ENCODE measurements around the gene WLS. TPM values are rescaled to one million over a fixed set of nuclear protein-coding genes. Genes with fewer than 3 reads are reported as not detected.
"Not testable (repeated sequence)": the region's sequence is repeated elsewhere in the genome, so short reads cannot be mapped to it uniquely, and the experiment has no call there.

The WLS gene
- polyA plus RNA-seq, 1 donor from 2014 or later: 8.8 TPM

DNA sequence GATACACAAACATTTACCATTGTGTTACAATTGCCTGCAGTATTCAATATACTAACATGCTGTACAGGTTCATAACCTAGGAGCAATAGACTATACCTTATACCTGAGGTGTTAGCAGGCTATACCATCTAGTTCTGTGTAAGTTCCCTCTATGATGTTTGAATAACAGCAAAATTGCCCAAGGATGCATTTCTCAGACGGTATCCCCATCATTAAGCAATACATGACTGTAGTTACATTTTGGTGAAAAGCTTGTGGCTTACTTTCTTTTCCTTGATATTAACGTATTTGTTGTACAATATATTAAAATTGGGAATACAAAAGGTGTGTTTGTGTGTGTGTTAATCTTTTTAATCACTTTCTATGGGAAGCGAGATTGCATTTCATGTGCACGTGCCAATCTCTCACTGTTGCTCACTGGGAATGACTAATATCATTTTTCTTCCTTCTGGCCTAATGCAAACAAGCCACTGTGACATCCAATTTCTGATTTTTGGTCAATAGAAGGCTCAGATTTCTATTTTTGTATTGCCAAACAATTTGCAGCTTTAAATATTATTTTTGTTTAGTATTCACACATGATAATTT, 36.7 kb upstream of the WLS start:
- no peaks in the 10 kb centered on the region for H3K36me3 ChIP-seq (ENCODE audit: insufficient read depth, low read length)
- H3K27me3 ChIP-seq (ENCODE audit: insufficient read depth, low read depth, low read length): no peaks in the 10 kb centered on the region
- H3K9ac ChIP-seq (ENCODE audit: low read length): no peak overlapping the region
- no peaks in the 10 kb centered on the region for H3K9me2 ChIP-seq (ENCODE audit: insufficient read depth, low read length)
- H3K27ac ChIP-seq (ENCODE audit: low read length): no peak overlapping the region
- no peaks in the 10 kb centered on the region for H4K20me1 ChIP-seq (ENCODE audit: insufficient read depth)
- no peak overlapping the region for H2AFZ ChIP-seq (ENCODE audit: low read depth, low read length)
- no peak overlapping the region for H3K4me3 ChIP-seq (ENCODE audit: low read length)
- H3K4me2 ChIP-seq (ENCODE audit: low read length): no peak overlapping the region
- no peaks in the 10 kb centered on the region for H3K79me2 ChIP-seq (replicated peaks; ENCODE audit: insufficient read depth, low read length)
- no peaks in the 10 kb centered on the region for H3F3A ChIP-seq (ENCODE audit: insufficient read depth, low read length, poor library complexity, severe bottlenecking)
- no peak for TF ChIP-seq POLR2AphosphoS5 (IDR thresholded peaks at IDR 0.05)
- no peaks in the 10 kb centered on the region for H3K9me3 ChIP-seq (ENCODE audit: low read length)

DNA sequence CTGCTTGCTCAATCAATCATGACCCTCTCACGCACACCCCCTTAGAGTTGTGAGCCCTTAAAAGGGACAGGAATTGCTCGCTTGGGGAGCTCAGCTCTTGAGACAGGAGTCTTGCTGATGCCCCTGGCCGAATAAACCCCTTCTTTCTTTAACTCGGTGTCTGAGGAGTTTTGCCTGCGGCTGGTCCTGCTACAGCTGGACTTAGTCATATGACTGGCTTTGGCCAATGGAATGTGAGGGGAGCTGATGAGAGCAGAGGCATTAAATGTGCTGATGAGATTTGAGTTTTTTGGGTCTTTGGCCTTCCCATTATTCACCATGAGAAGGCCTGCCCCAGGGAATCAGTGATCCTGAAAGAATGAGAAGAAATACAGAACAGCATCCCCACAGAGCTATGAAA, 24.5 kb upstream of the WLS start:
- H3K4me2 ChIP-seq (ENCODE audit: low read length): not testable (repeated sequence)

DNA sequence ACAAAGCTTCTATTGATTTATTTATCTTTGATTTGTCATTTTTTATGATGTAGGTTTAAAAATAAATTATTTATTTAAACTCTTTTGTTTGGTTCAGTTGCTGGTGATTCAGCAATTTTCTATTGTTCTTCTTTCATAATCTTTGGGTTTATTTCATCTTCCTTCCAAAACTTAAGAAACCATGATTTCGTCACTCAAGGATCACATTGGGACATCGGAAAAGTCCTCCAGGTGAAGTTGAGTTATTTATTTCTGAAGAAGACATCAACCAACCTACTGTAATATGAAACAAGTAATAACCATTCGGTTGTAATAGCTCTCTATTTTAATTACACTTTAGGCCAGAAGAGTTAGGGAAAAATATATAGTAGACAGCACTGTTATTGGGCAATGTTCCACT, 23.0 kb upstream of the WLS start:
- Histone ChIP-seq H3K9me3 (ENCODE audit: low read length) (no peaks in the 10 kb centered on the region), H3K9me2 (ENCODE audit: insufficient read depth, low read length) (no peaks in the 10 kb centered on the region), H3K36me3 (ENCODE audit: insufficient read depth, low read length) (no peaks in the 10 kb centered on the region), H3K4me3 (ENCODE audit: low read length) (no peak overlapping the region), H3K79me2 (replicated peaks; ENCODE audit: insufficient read depth, low read length) (no peaks in the 10 kb centered on the region), H2AFZ (ENCODE audit: low read depth, low read length) (no peak overlapping the region), H4K20me1 (ENCODE audit: insufficient read depth) (no peaks in the 10 kb centered on the region), H3K4me2 (ENCODE audit: low read length) (no peak overlapping the region), H3K27me3 (ENCODE audit: insufficient read depth, low read depth, low read length) (no peaks in the 10 kb centered on the region), H3K9ac (ENCODE audit: low read length) (no peak overlapping the region), H3K27ac (ENCODE audit: low read length) (no peak overlapping the region), H3F3A (ENCODE audit: insufficient read depth, low read length, poor library complexity, severe bottlenecking) (no peaks in the 10 kb centered on the region)
- TF ChIP-seq EZH2 (IDR thresholded peaks at IDR 0.05; ENCODE audit: borderline replicate concordance, insufficient read depth, low read length, poor library complexity, severe bottlenecking): no peak
- no peak for TF ChIP-seq SMC3 (conservative IDR thresholded peaks at IDR 0.05; ENCODE audit: poor library complexity)
- TF ChIP-seq MXI1 (conservative IDR thresholded peaks at IDR 0.05; ENCODE audit: poor library complexity, severe bottlenecking): no peak
- TF ChIP-seq RAD21 (conservative IDR thresholded peaks at IDR 0.05): no peak
- no peak for TF ChIP-seq POLR2AphosphoS5 (IDR thresholded peaks at IDR 0.05)
- TF ChIP-seq, protein P1, sequence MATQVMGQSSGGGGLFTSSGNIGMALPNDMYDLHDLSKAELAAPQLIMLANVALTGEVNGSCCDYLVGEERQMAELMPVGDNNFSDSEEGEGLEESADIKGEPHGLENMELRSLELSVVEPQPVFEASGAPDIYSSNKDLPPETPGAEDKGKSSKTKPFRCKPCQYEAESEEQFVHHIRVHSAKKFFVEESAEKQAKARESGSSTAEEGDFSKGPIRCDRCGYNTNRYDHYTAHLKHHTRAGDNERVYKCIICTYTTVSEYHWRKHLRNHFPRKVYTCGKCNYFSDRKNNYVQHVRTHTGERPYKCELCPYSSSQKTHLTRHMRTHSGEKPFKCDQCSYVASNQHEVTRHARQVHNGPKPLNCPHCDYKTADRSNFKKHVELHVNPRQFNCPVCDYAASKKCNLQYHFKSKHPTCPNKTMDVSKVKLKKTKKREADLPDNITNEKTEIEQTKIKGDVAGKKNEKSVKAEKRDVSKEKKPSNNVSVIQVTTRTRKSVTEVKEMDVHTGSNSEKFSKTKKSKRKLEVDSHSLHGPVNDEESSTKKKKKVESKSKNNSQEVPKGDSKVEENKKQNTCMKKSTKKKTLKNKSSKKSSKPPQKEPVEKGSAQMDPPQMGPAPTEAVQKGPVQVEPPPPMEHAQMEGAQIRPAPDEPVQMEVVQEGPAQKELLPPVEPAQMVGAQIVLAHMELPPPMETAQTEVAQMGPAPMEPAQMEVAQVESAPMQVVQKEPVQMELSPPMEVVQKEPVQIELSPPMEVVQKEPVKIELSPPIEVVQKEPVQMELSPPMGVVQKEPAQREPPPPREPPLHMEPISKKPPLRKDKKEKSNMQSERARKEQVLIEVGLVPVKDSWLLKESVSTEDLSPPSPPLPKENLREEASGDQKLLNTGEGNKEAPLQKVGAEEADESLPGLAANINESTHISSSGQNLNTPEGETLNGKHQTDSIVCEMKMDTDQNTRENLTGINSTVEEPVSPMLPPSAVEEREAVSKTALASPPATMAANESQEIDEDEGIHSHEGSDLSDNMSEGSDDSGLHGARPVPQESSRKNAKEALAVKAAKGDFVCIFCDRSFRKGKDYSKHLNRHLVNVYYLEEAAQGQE (IDR thresholded peaks at IDR 0.05; ENCODE audit: borderline replicate concordance): no peak
- TF ChIP-seq EP300 (conservative IDR thresholded peaks at IDR 0.05; ENCODE audit: poor library complexity, severe bottlenecking): no peak
- TF ChIP-seq, protein P2, sequence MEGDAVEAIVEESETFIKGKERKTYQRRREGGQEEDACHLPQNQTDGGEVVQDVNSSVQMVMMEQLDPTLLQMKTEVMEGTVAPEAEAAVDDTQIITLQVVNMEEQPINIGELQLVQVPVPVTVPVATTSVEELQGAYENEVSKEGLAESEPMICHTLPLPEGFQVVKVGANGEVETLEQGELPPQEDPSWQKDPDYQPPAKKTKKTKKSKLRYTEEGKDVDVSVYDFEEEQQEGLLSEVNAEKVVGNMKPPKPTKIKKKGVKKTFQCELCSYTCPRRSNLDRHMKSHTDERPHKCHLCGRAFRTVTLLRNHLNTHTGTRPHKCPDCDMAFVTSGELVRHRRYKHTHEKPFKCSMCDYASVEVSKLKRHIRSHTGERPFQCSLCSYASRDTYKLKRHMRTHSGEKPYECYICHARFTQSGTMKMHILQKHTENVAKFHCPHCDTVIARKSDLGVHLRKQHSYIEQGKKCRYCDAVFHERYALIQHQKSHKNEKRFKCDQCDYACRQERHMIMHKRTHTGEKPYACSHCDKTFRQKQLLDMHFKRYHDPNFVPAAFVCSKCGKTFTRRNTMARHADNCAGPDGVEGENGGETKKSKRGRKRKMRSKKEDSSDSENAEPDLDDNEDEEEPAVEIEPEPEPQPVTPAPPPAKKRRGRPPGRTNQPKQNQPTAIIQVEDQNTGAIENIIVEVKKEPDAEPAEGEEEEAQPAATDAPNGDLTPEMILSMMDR (IDR thresholded peaks at IDR 0.05; ENCODE audit: poor library complexity, severe bottlenecking): no peak
- no peak for TF ChIP-seq TAF1 (IDR thresholded peaks at IDR 0.05; ENCODE audit: low read depth)

More for the DNA sequence above, 24.5 kb upstream of the WLS start:
- H4K20me1 ChIP-seq (ENCODE audit: insufficient read depth); H3K27me3 ChIP-seq (ENCODE audit: insufficient read depth, low read depth, low read length); H3K36me3 ChIP-seq (ENCODE audit: insufficient read depth, low read length); H3K9ac ChIP-seq (ENCODE audit: low read length); H2AFZ ChIP-seq (ENCODE audit: low read depth, low read length); H3K9me3 ChIP-seq (ENCODE audit: low read length); H3K4me3 ChIP-seq (ENCODE audit: low read length); H3K27ac ChIP-seq (ENCODE audit: low read length); H3F3A ChIP-seq (ENCODE audit: insufficient read depth, low read length, poor library complexity, severe bottlenecking); H3K79me2 ChIP-seq (replicated peaks; ENCODE audit: insufficient read depth, low read length); H3K9me2 ChIP-seq (ENCODE audit: insufficient read depth, low read length): not testable (repeated sequence)

All from neural cell (in vitro differentiated cells).